SK-N-SH treated with all-trans-retinoic acid at 6 μM for 48 hours (cell line): ENCODE results near the gene FAM117B.

ENCODE experiments used
- ARNTL ChIP-seq: fragments of 450-650 bp; formaldehyde crosslinking; IDR thresholded peaks from 2 replicates; pipeline ENCODE4 v1.5.0; 2020; ENCODE audit warnings: low read depth, mild to moderate bottlenecking, moderate library complexity, borderline replicate concordance
- PATZ1 ChIP-seq: fragments of 250-450 bp; sonication (Bioruptor Pico); IDR thresholded peaks from 2 replicates; pipeline ENCODE4 v1.8.0; 2020; ENCODE audit warnings: mild to moderate bottlenecking, moderate library complexity, borderline replicate concordance
- TCF4 ChIP-seq: fragments of 250-450 bp; sonication (Bioruptor Pico); IDR thresholded peaks from 2 replicates; pipeline ENCODE4 v1.8.0; 2021; ENCODE audit warnings: mild to moderate bottlenecking, moderate library complexity, borderline replicate concordance
- TSHZ2 ChIP-seq: fragments of 250-450 bp; sonication (Bioruptor Pico); IDR thresholded peaks from 2 replicates; pipeline ENCODE4 v1.5.0; 2020; ENCODE audit warnings: mild to moderate bottlenecking, moderate library complexity

GRCh38 chr2:202763916-202764315 is 129.1 kb downstream of the FAM117B start:
- TF ChIP-seq PATZ1 (CRISPR knock-in tag) (no peak), TCF4 (no peak), TSHZ2 (no peak), ARNTL (CRISPR knock-in tag) (no peak)
